HepG2 (cell line): Measurements from ENCODE around the gene EIF3M. TPM values are rescaled to one million over a fixed set of nuclear protein-coding genes. Genes with fewer than 3 reads are reported as not detected.

Experiments
- ATAC-seq: fragments of 200-7000 bp; cut with Tn5 transposase; 3 replicates; pipeline ENCODE4 v1.9.1; 2020; ENCODE audit warnings: mild to moderate bottlenecking, moderate library complexity
- BruUV-seq: library from RNA; stranded (reverse); fragments of 400-500 nt; replicated peaks from 2 replicates; lab custom pipeline; 2021; lab: Mats Ljungman, UMichigan
- CTCF ChIA-PET: fragments of 300-600 bp; formaldehyde crosslinking; extraction: SDS; loops from one replicate; lab custom pipeline; 2021; ENCODE audit warnings: low total read pairs, inconsistent platforms, low intra/inter-chr PET ratio; lab: Yijun Ruan, JAX
- POLR2A ChIA-PET: fragments of 350-600 bp; sonication (Branson Sonifier 250); formaldehyde crosslinking; loops from one replicate; lab custom pipeline; 2020; ENCODE audit warnings: antibody characterized with exemption, inconsistent platforms; lab: Yijun Ruan, JAX
- DNase-seq: peaks from one replicate; pipeline ENCODE4 v3.0.0-alpha.2; 2015; ENCODE audit warnings: low spot score
- FAIRE-seq: peaks from 3 replicates; lab custom pipeline; 2011; peaks lifted over from hg19 to GRCh38; lab: Jason Lieb, UNC
- H2AFZ ChIP-seq: one replicate; pipeline ENCODE4 v1.6.1; 2011; ENCODE audit warnings: low read length, inconsistent platforms
- H3K27ac ChIP-seq: fragments of 300-600 bp; 3 replicates; pipeline ENCODE4 v1.8.0; 2011; ENCODE audit warnings: mixed run types, mild to moderate bottlenecking, mixed read lengths, low read length, inconsistent platforms; ENCODE audit not compliant: insufficient read depth; ENCODE audit errors: extremely low read length
- H3K27me3 ChIP-seq, 2 experiments: fragments of 200-600 bp in 1 of 2; 2 replicates in 1 of 2; 3 replicates in 1 of 2; pipeline versions ENCODE4 v1.6.0 to v1.8.0; 2011; ENCODE audit warnings: low read length in 2 of 2, mild to moderate bottlenecking in 2 of 2, moderate library complexity in 2 of 2, inconsistent platforms in 1 of 2; ENCODE audit not compliant: insufficient read depth in 2 of 2, control insufficient read depth in 1 of 2
- H3K36me3 ChIP-seq, 2 experiments: fragments of 200-600 bp in 1 of 2; replicated peaks in 1 of 2; 2 replicates in 1 of 2; 3 replicates in 1 of 2; pipeline versions ENCODE4 v1.5.1 to v1.8.0; 2011; ENCODE audit warnings: low read length in 2 of 2, inconsistent platforms in 1 of 2; ENCODE audit not compliant: insufficient read depth in 2 of 2, control insufficient read depth in 1 of 2
- H3K4me1 ChIP-seq: 2 replicates; pipeline ENCODE4 v1.5.1; 2012; ENCODE audit warnings: low read length, inconsistent platforms; ENCODE audit not compliant: insufficient read depth
- H3K4me2 ChIP-seq: 2 replicates; pipeline ENCODE4 v1.6.0; 2011; ENCODE audit warnings: low read depth, low read length, inconsistent platforms
- H3K4me3 ChIP-seq, 3 experiments: fragments of 200-600 bp in 1 of 3; sonication (generic), shearing (Covaris generic) in 1 of 3; replicated peaks in 1 of 3; 2 replicates each; pipeline ENCODE4 v1.5.1; 2011 to 2016; ENCODE audit warnings: low read length in 3 of 3, inconsistent platforms in 2 of 3, low read depth in 2 of 3, mild to moderate bottlenecking in 2 of 3, control low read depth in 1 of 3, mixed read lengths in 1 of 3; ENCODE audit not compliant: insufficient read depth in 1 of 3
- H3K79me2 ChIP-seq: one replicate; pipeline ENCODE4 v1.6.1; 2011; ENCODE audit warnings: low read length, inconsistent platforms; ENCODE audit not compliant: insufficient read depth
- H3K9ac ChIP-seq: 2 replicates; pipeline ENCODE4 v1.6.0; 2011; ENCODE audit warnings: mild to moderate bottlenecking, low read depth, low read length, inconsistent platforms; ENCODE audit not compliant: insufficient read depth
- H3K9me3 ChIP-seq: 2 replicates; pipeline ENCODE4 v1.5.1; 2012; ENCODE audit warnings: mild to moderate bottlenecking, low read length
- H4K20me1 ChIP-seq: 2 replicates; pipeline ENCODE4 v1.6.0; 2011; ENCODE audit warnings: inconsistent platforms, mild to moderate bottlenecking, low read length, moderate library complexity; ENCODE audit not compliant: insufficient read depth
- ELF3 ChIP-seq: IDR thresholded peaks from 2 replicates; pipeline ENCODE4 v1.6.1; 2016; ENCODE audit warnings: missing genetic modification reagents, missing compliant biosample characterization
- GABPA ChIP-seq, 2 experiments: IDR thresholded peaks; 2 replicates each; pipeline ENCODE4 v1.6.1; 2011 to 2016; ENCODE audit warnings: low read depth in 2 of 2, low read length in 1 of 2, missing biosample characterization in 1 of 2, missing genetic modification characterization in 1 of 2
- NR2F6 ChIP-seq, 2 experiments: IDR thresholded peaks; 2 replicates each; pipeline ENCODE4 v1.6.1; 2016; ENCODE audit warnings: antibody characterized with exemption in 1 of 2, mild to moderate bottlenecking in 1 of 2
- SNRNP70 ChIP-seq: fragments of 200-400 bp; formaldehyde crosslinking; IDR thresholded peaks from 2 replicates; pipeline ENCODE4 v1.6.1; 2017; ENCODE audit warnings: mild to moderate bottlenecking, low read depth, low read length, moderate library complexity
- TEAD3 ChIP-seq: optimal IDR thresholded peaks from 2 replicates; pipeline ENCODE3; 2016; ENCODE audit warnings: borderline replicate concordance
- ZNF512 ChIP-seq: sonication (generic); formaldehyde crosslinking; IDR thresholded peaks from 2 replicates; pipeline ENCODE4 v1.4.0; 2020; ENCODE audit warnings: mild to moderate bottlenecking, missing genetic modification reagents
- ZSCAN29 ChIP-seq: sonication (generic); formaldehyde crosslinking; conservative IDR thresholded peaks from 2 replicates; pipeline ENCODE4 v1.4.0; 2020; ENCODE audit warnings: mild to moderate bottlenecking, missing genetic modification reagents
- WGBS: methylation state at CpG from one replicate; pipeline ENCODE4 v1.1.6; 2017; ENCODE audit warnings: low lambda C conversion rate; 5-methylcytosine and 5-hydroxymethylcytosine counted together
- in situ Hi-C: cut with HindIII; loops from 2 replicates; pipeline ENCODE4 v1.10.0; 2017; ENCODE audit warnings: low pct_unique_long_range_greater_than_20kb; ENCODE audit not compliant: extremely low pct_ligation_motif_present
- intact Hi-C: fragments of 100-400 bp; cut with micrococcal nuclease; formaldehyde crosslinking; loops from one replicate; pipeline ENCODE4 v1.10.0; 2022; ENCODE audit not compliant: unreplicated experiment
- polyA plus RNA-seq, 8 experiments: library from polyadenylated mRNA; depleted of rRNA in 3 of 8; stranded (reverse) in 7 of 8; unstranded in 1 of 8; fragments of >200 nt; fragmentation: Illumina TruSeq in 4 of 8; extraction: Trizol in 4 of 8; gene quantifications; 2 replicates each; pipeline versions ENCODE4 v1.2.1 to v1.2.3, GENCODE V29; 2011 to 2016; ENCODE audit warnings: low read depth in 4 of 8, missing spikeins in 1 of 8, mixed read lengths in 1 of 8; ENCODE audit not compliant: insufficient read depth in 1 of 8
- total RNA-seq, 5 experiments: library from RNA; depleted of rRNA; stranded (reverse); fragments of >200 nt; fragmentation: Illumina TruSeq; extraction: Trizol; gene quantifications; 2 replicates each; pipeline ENCODE4 v1.2.3, GENCODE V29; 2016; ENCODE audit warnings: low read depth in 1 of 5

EIF3M gene
- total and polyA plus RNA-seq, 2 of the 13 experiments (the other 11 are each of a cell fraction or from before 2014, with no cell fraction given) = 279 to 389 TPM

GRCh38 chr11:32581556-32581955 lies 2.1 kb upstream of the EIF3M start (continued):
- TF ChIP-seq ZSCAN29 (no peak), ZNF512 (CRISPR knock-in tag) (no peak)
- TF ChIP-seq, all 625 proteins: peak for 0

GRCh38 chr11:32584921-32585320 lies 1.3 kb downstream of the EIF3M start:
- no peak for DNase-seq
- Histone ChIP-seq H3K4me1 (peaks cover 48% of the 10 kb centered on the region), H3K36me3 (peaks cover 3 to 16% of the 10 kb centered on the region in 2 experiments), H3K79me2 (peaks cover 49% of the 10 kb centered on the region), H4K20me1 (peaks cover 35% of the 10 kb centered on the region), H3K4me2 (peak overlapping the region; percentile 88), H3K9me3 (no peaks in the 10 kb centered on the region), H3K4me3 (peak overlapping the region; percentile 66 to 99 (median 88)), H3K27me3 (no peaks in the 10 kb centered on the region; a peak in 1 of 5 replicates), H3K27ac (no peak overlapping the region), H2AFZ (no peak overlapping the region), H3K9ac (peak overlapping the region; percentile 90)
- 2% methylated on average over 7 of the region's 7 CpGs for WGBS
- in situ Hi-C loops = no loop called here
- TF ChIP-seq ELF3 (CRISPR knock-in tag) (0 out of 2 replicates have a peak, but pooled peaks have one; percentile 12), GABPA (IDR thresholded peaks at IDR 0.05; ENCODE audit: low read depth, low read length) (no peak), GABPA (CRISPR knock-in tag; IDR thresholded peaks at IDR 0.05; ENCODE audit: low read depth) (0 out of 2 replicates have a peak, but pooled peaks have one; percentile 17), NR2F6 (IDR thresholded peaks at IDR 0.05) (no peak), NR2F6 (CRISPR knock-in tag; IDR thresholded peaks at IDR 0.05) (peak; percentile 11; the same call in 1 of the 2 replicates), SNRNP70 (no peak), TEAD3 (CRISPR knock-in tag) (peak; percentile 38)
- no peak for FAIRE-seq
- ATAC-seq = no peak
- ChIA-PET POLR2A (interaction anchor here (0.7 kb wide), 1 partner anchor 94 kb away, joined by 4 read pairs; no protein-coding TSS in a partner anchor), CTCF (no interaction called here)
- BruUV-seq = TSS peak; percentile 55
- intact Hi-C loops = loop anchor here (5.0 kb wide), 1 partner anchor 138 kb away; no protein-coding TSS in a partner anchor
